ENCODE measurements around the gene SLC30A2.

DNA sequence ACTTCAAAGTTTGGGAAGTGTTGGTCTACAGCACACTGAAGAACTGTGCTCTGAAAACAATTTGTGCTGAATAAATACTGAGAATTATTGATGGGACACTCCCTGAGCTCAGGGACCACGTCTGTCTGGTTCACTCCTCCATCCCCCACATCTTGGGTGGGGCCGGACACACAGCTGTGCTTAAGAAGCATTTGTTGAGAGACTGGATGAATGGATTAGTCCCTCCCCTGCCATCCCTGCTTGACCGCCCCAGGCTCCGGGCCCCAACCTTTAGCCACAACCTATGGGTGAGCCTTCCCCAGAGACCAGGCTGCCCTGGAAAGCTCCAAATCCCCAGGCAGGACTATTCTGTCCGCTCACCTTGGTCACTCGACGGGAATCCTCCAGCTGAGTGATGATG is 14.0 kb upstream of the SLC30A2 start:
- TF ChIP-seq MYC (CRISPR knock-in tag; IDR thresholded peaks at IDR 0.05; ENCODE audit: borderline replicate concordance), result no peak
- TF ChIP-seq, protein P1, sequence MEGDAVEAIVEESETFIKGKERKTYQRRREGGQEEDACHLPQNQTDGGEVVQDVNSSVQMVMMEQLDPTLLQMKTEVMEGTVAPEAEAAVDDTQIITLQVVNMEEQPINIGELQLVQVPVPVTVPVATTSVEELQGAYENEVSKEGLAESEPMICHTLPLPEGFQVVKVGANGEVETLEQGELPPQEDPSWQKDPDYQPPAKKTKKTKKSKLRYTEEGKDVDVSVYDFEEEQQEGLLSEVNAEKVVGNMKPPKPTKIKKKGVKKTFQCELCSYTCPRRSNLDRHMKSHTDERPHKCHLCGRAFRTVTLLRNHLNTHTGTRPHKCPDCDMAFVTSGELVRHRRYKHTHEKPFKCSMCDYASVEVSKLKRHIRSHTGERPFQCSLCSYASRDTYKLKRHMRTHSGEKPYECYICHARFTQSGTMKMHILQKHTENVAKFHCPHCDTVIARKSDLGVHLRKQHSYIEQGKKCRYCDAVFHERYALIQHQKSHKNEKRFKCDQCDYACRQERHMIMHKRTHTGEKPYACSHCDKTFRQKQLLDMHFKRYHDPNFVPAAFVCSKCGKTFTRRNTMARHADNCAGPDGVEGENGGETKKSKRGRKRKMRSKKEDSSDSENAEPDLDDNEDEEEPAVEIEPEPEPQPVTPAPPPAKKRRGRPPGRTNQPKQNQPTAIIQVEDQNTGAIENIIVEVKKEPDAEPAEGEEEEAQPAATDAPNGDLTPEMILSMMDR (CRISPR knock-in tag; IDR thresholded peaks at IDR 0.05), result no peak
- TF ChIP-seq ZNF263 (CRISPR knock-in tag; IDR thresholded peaks at IDR 0.05), result no peak
- TF ChIP-seq ZMYM3 (CRISPR knock-in tag; IDR thresholded peaks at IDR 0.05), result no peak
- no peak for TF ChIP-seq TP53 (CRISPR knock-in tag; conservative IDR thresholded peaks at IDR 0.05)
- no peak for TF ChIP-seq ZFP41 (CRISPR knock-in tag; IDR thresholded peaks at IDR 0.05; ENCODE audit: borderline replicate concordance)
- no peak for TF ChIP-seq MEIS1 (CRISPR knock-in tag; IDR thresholded peaks at IDR 0.05; ENCODE audit: borderline replicate concordance)
- TF ChIP-seq EP300 (IDR thresholded peaks at IDR 0.05; ENCODE audit: low read depth in 2 of 2, low read length in 2 of 2), result no peak
- no peak for TF ChIP-seq EP300 (CRISPR knock-in tag; IDR thresholded peaks at IDR 0.05; ENCODE audit: borderline replicate concordance)
- no peak for TF ChIP-seq ZNF367 (CRISPR knock-in tag; IDR thresholded peaks at IDR 0.05; ENCODE audit: borderline replicate concordance)
- TF ChIP-seq, protein P2, sequence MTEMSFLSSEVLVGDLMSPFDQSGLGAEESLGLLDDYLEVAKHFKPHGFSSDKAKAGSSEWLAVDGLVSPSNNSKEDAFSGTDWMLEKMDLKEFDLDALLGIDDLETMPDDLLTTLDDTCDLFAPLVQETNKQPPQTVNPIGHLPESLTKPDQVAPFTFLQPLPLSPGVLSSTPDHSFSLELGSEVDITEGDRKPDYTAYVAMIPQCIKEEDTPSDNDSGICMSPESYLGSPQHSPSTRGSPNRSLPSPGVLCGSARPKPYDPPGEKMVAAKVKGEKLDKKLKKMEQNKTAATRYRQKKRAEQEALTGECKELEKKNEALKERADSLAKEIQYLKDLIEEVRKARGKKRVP (CRISPR knock-in tag; IDR thresholded peaks at IDR 0.05), result no peak
